Measurements from ENCODE around the gene RNH1. TPM values are rescaled to one million over a fixed set of nuclear protein-coding genes. Genes with fewer than 3 reads are reported as not detected.

Gene RNH1
- total and polyA plus RNA-seq, 10 of the 15 experiments (the other 5 are each of a cell fraction or from before 2014, with no cell fraction given): 2.3 to 162 (median 72.1) TPM

DNA sequence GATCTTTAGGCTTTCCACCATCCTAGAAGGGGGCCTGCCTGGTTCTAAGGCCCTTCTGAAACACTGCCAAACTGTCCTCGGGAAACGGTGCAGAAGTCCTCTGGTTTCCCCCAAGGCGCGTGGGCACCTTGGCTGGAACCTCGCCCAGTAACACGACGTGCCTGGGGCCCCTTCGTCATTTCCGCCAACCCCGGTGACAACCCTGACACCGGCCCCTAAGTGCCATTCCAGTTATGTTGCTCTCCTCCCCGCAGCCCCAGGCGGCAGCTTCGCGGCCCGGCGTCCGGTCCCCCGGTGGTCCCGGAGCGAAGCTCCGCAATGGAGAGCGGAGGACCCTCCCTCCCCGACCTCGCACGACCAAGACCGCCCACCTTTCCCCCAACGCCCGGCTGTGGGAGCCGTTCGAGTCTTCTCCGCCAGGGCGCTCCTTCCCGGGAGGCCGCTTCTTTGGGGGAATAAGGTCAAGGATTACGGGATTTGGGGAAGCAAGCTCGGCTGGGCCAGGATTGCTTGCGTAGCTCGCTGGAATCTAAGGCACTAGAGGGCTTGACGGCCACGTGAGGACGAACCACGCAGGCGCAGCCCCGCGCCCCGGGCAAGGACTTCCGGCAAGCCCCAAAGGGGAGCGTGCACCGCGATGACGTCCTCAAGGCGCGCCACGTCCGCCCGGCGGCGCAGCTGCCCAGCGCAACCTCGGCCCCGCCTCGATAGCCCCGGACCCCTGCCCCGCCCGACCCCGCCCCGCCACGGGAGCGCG lies 626 bp downstream of the RNH1 start (continued):
- TF ChIP-seq, protein P1, sequence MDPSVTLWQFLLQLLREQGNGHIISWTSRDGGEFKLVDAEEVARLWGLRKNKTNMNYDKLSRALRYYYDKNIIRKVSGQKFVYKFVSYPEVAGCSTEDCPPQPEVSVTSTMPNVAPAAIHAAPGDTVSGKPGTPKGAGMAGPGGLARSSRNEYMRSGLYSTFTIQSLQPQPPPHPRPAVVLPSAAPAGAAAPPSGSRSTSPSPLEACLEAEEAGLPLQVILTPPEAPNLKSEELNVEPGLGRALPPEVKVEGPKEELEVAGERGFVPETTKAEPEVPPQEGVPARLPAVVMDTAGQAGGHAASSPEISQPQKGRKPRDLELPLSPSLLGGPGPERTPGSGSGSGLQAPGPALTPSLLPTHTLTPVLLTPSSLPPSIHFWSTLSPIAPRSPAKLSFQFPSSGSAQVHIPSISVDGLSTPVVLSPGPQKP (IDR thresholded peaks at IDR 0.05; ENCODE audit: low read depth, low read length): peak; percentile 96
- 0 out of 2 replicates have a peak, but pooled peaks have one; percentile 30 for TF ChIP-seq GABPA (IDR thresholded peaks at IDR 0.05; ENCODE audit: low read depth)
- TF ChIP-seq LARP7 (IDR thresholded peaks at IDR 0.05): peak; percentile 67
- no peak for TF ChIP-seq HDAC2 (IDR thresholded peaks at IDR 0.05)
- peak; percentile 68 for TF ChIP-seq NR2C1 (IDR thresholded peaks at IDR 0.05)
- no peak for TF ChIP-seq ETV6 (conservative IDR thresholded peaks at IDR 0.05 in 1 of 2, IDR thresholded peaks at IDR 0.05 in 1 of 2; ENCODE audit: borderline replicate concordance in 1 of 2, low read depth in 1 of 2)
- TF ChIP-seq IRF3 (IDR thresholded peaks at IDR 0.05): no peak
- TF ChIP-seq ZNF384 (IDR thresholded peaks at IDR 0.05; ENCODE audit: borderline replicate concordance, low read depth, low read length): no peak
- peak; percentile 87 for TF ChIP-seq NBN (IDR thresholded peaks at IDR 0.05)
- no peak for TF ChIP-seq FOXM1 (IDR thresholded peaks at IDR 0.05; ENCODE audit: low read depth, low read length)
- TF ChIP-seq, protein P2, sequence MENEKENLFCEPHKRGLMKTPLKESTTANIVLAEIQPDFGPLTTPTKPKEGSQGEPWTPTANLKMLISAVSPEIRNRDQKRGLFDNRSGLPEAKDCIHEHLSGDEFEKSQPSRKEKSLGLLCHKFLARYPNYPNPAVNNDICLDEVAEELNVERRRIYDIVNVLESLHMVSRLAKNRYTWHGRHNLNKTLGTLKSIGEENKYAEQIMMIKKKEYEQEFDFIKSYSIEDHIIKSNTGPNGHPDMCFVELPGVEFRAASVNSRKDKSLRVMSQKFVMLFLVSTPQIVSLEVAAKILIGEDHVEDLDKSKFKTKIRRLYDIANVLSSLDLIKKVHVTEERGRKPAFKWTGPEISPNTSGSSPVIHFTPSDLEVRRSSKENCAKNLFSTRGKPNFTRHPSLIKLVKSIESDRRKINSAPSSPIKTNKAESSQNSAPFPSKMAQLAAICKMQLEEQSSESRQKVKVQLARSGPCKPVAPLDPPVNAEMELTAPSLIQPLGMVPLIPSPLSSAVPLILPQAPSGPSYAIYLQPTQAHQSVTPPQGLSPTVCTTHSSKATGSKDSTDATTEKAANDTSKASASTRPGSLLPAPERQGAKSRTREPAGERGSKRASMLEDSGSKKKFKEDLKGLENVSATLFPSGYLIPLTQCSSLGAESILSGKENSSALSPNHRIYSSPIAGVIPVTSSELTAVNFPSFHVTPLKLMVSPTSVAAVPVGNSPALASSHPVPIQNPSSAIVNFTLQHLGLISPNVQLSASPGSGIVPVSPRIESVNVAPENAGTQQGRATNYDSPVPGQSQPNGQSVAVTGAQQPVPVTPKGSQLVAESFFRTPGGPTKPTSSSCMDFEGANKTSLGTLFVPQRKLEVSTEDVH (IDR thresholded peaks at IDR 0.05; ENCODE audit: low read depth, partially characterized antibody): no peak
- TF ChIP-seq SIX5 (IDR thresholded peaks at IDR 0.05; ENCODE audit: low read depth, low read length, severe bottlenecking): peak; percentile 45
- 0 out of 2 replicates have a peak, but pooled peaks have one; percentile 64 for TF ChIP-seq CHD1 (IDR thresholded peaks at IDR 0.05; ENCODE audit: low read depth, low read length)
- TF ChIP-seq NFXL1 (IDR thresholded peaks at IDR 0.05; ENCODE audit: borderline replicate concordance): no peak
- no peak for TF ChIP-seq SKIL (IDR thresholded peaks at IDR 0.05; ENCODE audit: low read depth, poor library complexity, severe bottlenecking)
- TF ChIP-seq USF2 (IDR thresholded peaks at IDR 0.05; ENCODE audit: borderline replicate concordance, low read depth, low read length): peak; percentile 79
- 0 out of 2 replicates have a peak, but pooled peaks have one; percentile 21 for TF ChIP-seq ESRRA (IDR thresholded peaks at IDR 0.05; ENCODE audit: low read length)
- peak; percentile 20 for TF ChIP-seq RELA (IDR thresholded peaks at IDR 0.05; ENCODE audit: borderline replicate concordance, partially characterized antibody)
- peak; percentile 84 for TF ChIP-seq IKZF1 (conservative IDR thresholded peaks at IDR 0.05)
- TF ChIP-seq MTA2 (IDR thresholded peaks at IDR 0.05; ENCODE audit: low read depth): peak; percentile 22; the same call in 1 of the 2 replicates
- peak in 1 of 2 experiments; percentile 49; a peak in 3 of 4 replicates for TF ChIP-seq IKZF2 (IDR thresholded peaks at IDR 0.05)
- TF ChIP-seq RAD21 (IDR thresholded peaks at IDR 0.05; ENCODE audit: insufficient read depth, low read depth, low read length): no peak
